H1 (cell line): ENCODE data around the gene C6orf163. TPM values are rescaled to one million over a fixed set of nuclear protein-coding genes. Genes with fewer than 3 reads are reported as not detected.

Source experiments
- CTCF ChIA-PET: fragments of 300-600 bp; sonication (Branson Sonifier 250); formaldehyde crosslinking; loops from one replicate; lab custom pipeline; 2021; ENCODE audit not compliant: partially characterized antibody; lab: Charles Lee
- POLR2A ChIA-PET: fragments of 300-600 bp; sonication (Branson Sonifier 250); formaldehyde crosslinking; loops from one replicate; lab custom pipeline; 2021; ENCODE audit warnings: inconsistent platforms; ENCODE audit not compliant: partially characterized antibody; lab: Charles Lee
- DNase-seq, 2 experiments: peaks; one replicate each; pipeline versions ENCODE4 v3.0.0 to v3.0.0-alpha.2; 2010 to 2022; ENCODE audit warnings: low spot score in 2 of 2, low read depth in 1 of 2, mixed read lengths in 1 of 2
- FAIRE-seq: peaks from 2 replicates; lab custom pipeline; 2011; peaks lifted over from hg19 to GRCh38; lab: Jason Lieb, UNC
- H2AFZ ChIP-seq: 2 replicates; pipeline ENCODE4 v1.8.1; 2012; ENCODE audit warnings: low read length, inconsistent platforms
- H2AK5ac ChIP-seq: 2 replicates; pipeline ENCODE4 v1.6.1; 2013; ENCODE audit warnings: low read depth, low read length
- H2BK120ac ChIP-seq: replicated peaks from 2 replicates; pipeline ENCODE3; 2013; ENCODE audit warnings: low read depth, low read length, inconsistent platforms
- H2BK12ac ChIP-seq: 2 replicates; pipeline ENCODE4 v1.6.1; 2013; ENCODE audit warnings: low read depth, low read length
- H2BK15ac ChIP-seq: 2 replicates; pipeline ENCODE4 v1.6.1; 2013; ENCODE audit warnings: low read length
- H2BK20ac ChIP-seq: 2 replicates; pipeline ENCODE4 v1.6.1; 2013; ENCODE audit warnings: low read length
- H2BK5ac ChIP-seq: 2 replicates; pipeline ENCODE4 v1.6.1; 2013; ENCODE audit warnings: low read depth, low read length
- H3K14ac ChIP-seq: 2 replicates; pipeline ENCODE4 v1.6.1; 2013; ENCODE audit warnings: inconsistent platforms; ENCODE audit not compliant: insufficient read length
- H3K18ac ChIP-seq: 2 replicates; pipeline ENCODE4 v1.6.1; 2013; ENCODE audit warnings: low read length; ENCODE audit errors: extremely low read depth
- H3K23ac ChIP-seq: 2 replicates; pipeline ENCODE4 v1.6.1; 2013; ENCODE audit warnings: inconsistent platforms; ENCODE audit not compliant: insufficient read length
- H3K23me2 ChIP-seq: 2 replicates; pipeline ENCODE4 v1.6.1; 2013; ENCODE audit warnings: low read depth, low read length
- H3K27ac ChIP-seq: 2 replicates; pipeline ENCODE4 v1.6.1; 2011; ENCODE audit warnings: low read depth, low read length, inconsistent platforms
- H3K27me3 ChIP-seq, 4 experiments: replicated peaks in 1 of 4; 1 replicate in 1 of 4; 2 replicates in 3 of 4; pipeline versions ENCODE4 v1.6.1 to v1.8.1; 2011 to 2013; ENCODE audit warnings: low read length in 3 of 4, mild to moderate bottlenecking in 3 of 4, inconsistent platforms in 2 of 4, mixed read lengths in 2 of 4, moderate library complexity in 1 of 4; ENCODE audit not compliant: control insufficient read depth in 3 of 4, insufficient read depth in 3 of 4; ENCODE audit errors: extremely low read depth in 1 of 4
- H3K36me3 ChIP-seq, 4 experiments: 2 replicates each; pipeline versions ENCODE4 v1.6.1 to v1.8.1; 2011 to 2013; ENCODE audit warnings: mild to moderate bottlenecking in 4 of 4, low read length in 3 of 4, moderate library complexity in 2 of 4, control low read depth in 1 of 4, inconsistent platforms in 1 of 4; ENCODE audit not compliant: insufficient read depth in 4 of 4, control insufficient read depth in 2 of 4
- H3K4ac ChIP-seq: replicated peaks from 2 replicates; pipeline ENCODE3; 2013; ENCODE audit warnings: low read length, low read depth, mixed read lengths, inconsistent platforms; ENCODE audit not compliant: insufficient read length
- H3K4me1 ChIP-seq, 4 experiments: replicated peaks in 1 of 4; 1 replicate in 1 of 4; 2 replicates in 3 of 4; pipeline versions ENCODE4 v1.6.1 to v1.8.1; 2011 to 2013; ENCODE audit warnings: low read length in 3 of 4, inconsistent platforms in 2 of 4, mixed read lengths in 1 of 4; ENCODE audit not compliant: insufficient read depth in 4 of 4, control insufficient read depth in 3 of 4
- H3K4me2 ChIP-seq, 2 experiments: 2 replicates each; pipeline versions ENCODE4 v1.6.1 to v1.8.1; 2011 to 2013; ENCODE audit warnings: low read depth in 2 of 2, low read length in 2 of 2, control low read depth in 1 of 2, inconsistent platforms in 1 of 2, mild to moderate bottlenecking in 1 of 2; ENCODE audit not compliant: insufficient read depth in 1 of 2
- H3K4me3 ChIP-seq, 4 experiments: fragments of 200-600, 300-600 bp in 1 of 4; sonication (generic), shearing (Covaris generic), sonication (Bioruptor Twin) in 1 of 4; 2 replicates each; pipeline versions ENCODE4 v1.5.1 to v1.8.1; 2011 to 2016; ENCODE audit warnings: low read length in 4 of 4, low read depth in 3 of 4, control low read depth in 2 of 4, inconsistent platforms in 2 of 4, mild to moderate bottlenecking in 2 of 4, mixed read lengths in 1 of 4, moderate library complexity in 1 of 4; ENCODE audit not compliant: insufficient read depth in 2 of 4; ENCODE audit errors: extremely low read depth in 1 of 4
- H3K56ac ChIP-seq: replicated peaks from 2 replicates; pipeline ENCODE3; 2013; ENCODE audit warnings: low read depth, mild to moderate bottlenecking, mixed read lengths, low read length, inconsistent platforms; ENCODE audit not compliant: insufficient read length
- H3K79me1 ChIP-seq: 2 replicates; pipeline ENCODE4 v1.6.1; 2013; ENCODE audit warnings: low read depth, low read length, control low read depth
- H3K79me2 ChIP-seq, 2 experiments: 2 replicates each; pipeline versions ENCODE4 v1.6.1 to v1.8.1; 2012 to 2013; ENCODE audit warnings: low read length in 2 of 2, mild to moderate bottlenecking in 2 of 2, inconsistent platforms in 1 of 2; ENCODE audit not compliant: insufficient read depth in 2 of 2, control insufficient read depth in 1 of 2
- H3K9ac ChIP-seq, 4 experiments: replicated peaks in 1 of 4; 1 replicate in 1 of 4; 2 replicates in 3 of 4; pipeline versions ENCODE4 v1.6.1 to v1.8.1; 2011 to 2013; ENCODE audit warnings: low read depth in 3 of 4, low read length in 3 of 4, control low read depth in 2 of 4, mild to moderate bottlenecking in 2 of 4, moderate library complexity in 2 of 4, inconsistent platforms in 1 of 4; ENCODE audit errors: extremely low read depth in 1 of 4
- H3K9me3 ChIP-seq, 2 experiments: 2 replicates each; pipeline versions ENCODE4 v1.6.1 to v1.8.1; 2012 to 2013; ENCODE audit warnings: mild to moderate bottlenecking in 2 of 2, moderate library complexity in 2 of 2, control low read depth in 1 of 2, inconsistent platforms in 1 of 2, low read depth in 1 of 2, low read length in 1 of 2, mixed read lengths in 1 of 2; ENCODE audit not compliant: insufficient read depth in 2 of 2
- H4K20me1 ChIP-seq, 2 experiments: replicated peaks in 1 of 2; 2 replicates each; pipeline versions ENCODE3 to v1.8.1; 2011 to 2013; ENCODE audit warnings: inconsistent platforms in 2 of 2, low read length in 2 of 2, mild to moderate bottlenecking in 1 of 2; ENCODE audit not compliant: insufficient read depth in 2 of 2, control insufficient read depth in 1 of 2
- H4K5ac ChIP-seq: 2 replicates; pipeline ENCODE4 v1.6.1; 2013; ENCODE audit warnings: low read length, low read depth, mixed read lengths, inconsistent platforms; ENCODE audit not compliant: insufficient read length
- H4K8ac ChIP-seq: 2 replicates; pipeline ENCODE4 v1.8.0; 2013; ENCODE audit warnings: mild to moderate bottlenecking, moderate library complexity, low read length, inconsistent platforms; ENCODE audit not compliant: insufficient read depth; ENCODE audit errors: extremely low read depth
- H4K91ac ChIP-seq: replicated peaks from 2 replicates; pipeline ENCODE3; 2013; ENCODE audit warnings: low read length, mixed read lengths, inconsistent platforms; ENCODE audit not compliant: insufficient read length
- RBBP5 ChIP-seq: IDR thresholded peaks from 2 replicates; pipeline ENCODE4 v1.7.1; 2012; ENCODE audit warnings: low read depth, mild to moderate bottlenecking, inconsistent platforms, low read length, moderate library complexity, borderline replicate concordance
- WGBS, 2 experiments: shearing (Covaris generic) in 1 of 2; methylation state at CpG; one replicate each; pipeline versions ENCODE4 v1.1.6 to v1.1.7; 2013 to 2015; ENCODE audit warnings: low lambda C conversion rate in 2 of 2, mixed read lengths in 2 of 2, inconsistent platforms in 1 of 2, low coverage in 1 of 2, missing lambda C conversion rate in 1 of 2; ENCODE audit not compliant: insufficient replicate concordance in 2 of 2, insufficient coverage in 1 of 2, insufficient read length in 1 of 2; ENCODE audit errors: extremely low coverage in 1 of 2, missing lambda C conversion rate in 1 of 2; 5-methylcytosine and 5-hydroxymethylcytosine counted together
- polyA plus RNA-seq, 7 experiments: library from polyadenylated mRNA; depleted of rRNA in 3 of 7; stranded (reverse) in 5 of 7; unstranded in 2 of 7; fragments of >200 nt in 5 of 7; fragments of 200-250 nt in 2 of 7; gene quantifications; 1 replicate in 5 of 7; 2 replicates in 1 of 7; 4 replicates in 1 of 7; pipeline versions ENCODE4 v1.2.1 to v1.2.3, GENCODE V29; 2011 to 2013; ENCODE audit warnings: missing spikeins in 2 of 7, mixed read lengths in 2 of 7
- total RNA-seq: library from RNA; stranded (reverse); fragmentation: NEBNext Ultra II Directional; extraction: Animal tissue kit (Norgen Biotek cat#: 25700); gene quantifications from 2 replicates; pipeline ENCODE4 v1.2.1, GENCODE V29; 2021

Gene C6orf163
- total and polyA plus RNA-seq, 2 of the 8 experiments (the other 6 are each of a cell fraction or from before 2014, with no cell fraction given) = 0.36 to 1.5 TPM

DNA sequence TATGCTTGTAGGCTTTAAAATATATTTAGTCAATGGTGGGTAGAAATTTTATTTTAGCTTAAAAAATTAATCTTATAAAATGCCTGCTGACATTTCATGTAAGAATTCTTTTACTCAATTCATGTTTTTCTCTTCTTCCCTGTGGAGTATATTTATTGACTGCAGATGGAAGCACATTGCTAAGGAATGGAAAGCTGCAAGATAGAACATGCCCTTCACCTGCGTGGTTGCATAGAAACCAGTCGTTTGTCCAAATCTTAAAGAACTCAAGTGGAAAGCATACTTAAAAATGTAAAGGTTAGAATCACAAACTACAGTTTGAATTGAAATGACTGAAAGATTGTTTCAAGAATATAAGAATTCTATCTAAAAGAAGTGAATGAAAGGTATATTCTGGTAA, 30.7 kb downstream of the C6orf163 start:
- no peak for FAIRE-seq
- TF ChIP-seq RBBP5 = no peak

More for the DNA sequence above, 30.7 kb downstream of the C6orf163 start:
- Histone ChIP-seq H4K8ac (no peak overlapping the region), H3K4me3 (no peak overlapping the region), H3K23me2 (no peaks in the 10 kb centered on the region), H4K5ac (no peak overlapping the region), H3K27me3 (no peaks in the 10 kb centered on the region), H3K27ac (no peak overlapping the region), H3K4ac (no peak overlapping the region), H3K56ac (no peak overlapping the region), H2AFZ (no peak overlapping the region), H3K18ac (no peak overlapping the region), H4K91ac (no peak overlapping the region), H3K23ac (no peak overlapping the region), H2BK15ac (no peak overlapping the region), H3K14ac (no peak overlapping the region), H3K4me1 (no peaks in the 10 kb centered on the region), H2BK5ac (no peak overlapping the region), H3K9ac (no peak overlapping the region), H3K79me1 (no peaks in the 10 kb centered on the region), H2BK20ac (no peak overlapping the region), H2AK5ac (no peak overlapping the region), H3K79me2 (no peaks in the 10 kb centered on the region), H3K4me2 (no peak overlapping the region), H2BK120ac (no peak overlapping the region), H2BK12ac (no peak overlapping the region), H3K36me3 (no peaks in the 10 kb centered on the region), H3K9me3 (no peaks in the 10 kb centered on the region; a peak in 1 of 4 replicates), H4K20me1 (no peaks in the 10 kb centered on the region)
- DNase-seq = no peak
- ChIA-PET CTCF (interaction anchor here (0.7 kb wide), 1 partner anchor 95 kb away, joined by 3 read pairs; no protein-coding TSS in a partner anchor), POLR2A (no interaction called here)
- 87% methylated on average over 2 of the region's 2 CpGs; no CpG with 5 or more reads in 1 of the 2 experiments for WGBS, 2 experiments
